ENCODE data around the gene ACTL8. TPM values are rescaled to one million over a fixed set of nuclear protein-coding genes. Genes with fewer than 3 reads are reported as not detected.

Gene ACTL8
- total RNA-seq, 1 donor from 2014 or later, result 0.26 TPM

DNA sequence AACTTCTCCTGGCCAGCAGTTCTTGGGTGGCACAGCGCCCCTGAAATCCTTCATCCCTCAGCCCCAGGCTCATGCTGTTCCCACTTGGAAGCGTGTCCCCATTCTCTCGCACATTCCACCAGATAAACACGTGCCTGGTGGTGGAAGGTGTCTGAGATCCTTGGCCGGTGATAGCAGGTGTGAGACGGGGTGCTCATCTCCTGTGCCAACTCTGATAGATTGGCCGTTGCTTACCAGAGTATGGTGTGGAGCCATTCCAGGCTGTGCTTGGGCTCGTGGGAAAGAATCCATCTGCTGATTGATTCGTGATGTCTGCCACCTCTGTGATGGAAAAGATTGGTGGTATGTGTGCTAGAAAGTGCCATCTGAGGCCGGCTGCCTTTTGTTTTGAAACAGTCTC lies 22.2 kb downstream of the ACTL8 start:
- H3K4me3 Mint-ChIP-seq (ENCODE audit: unreplicated experiment), result no peak overlapping the region
- H3K27ac Mint-ChIP-seq (ENCODE audit: unreplicated experiment), result no peak overlapping the region
- TF ChIP-seq, protein P1, sequence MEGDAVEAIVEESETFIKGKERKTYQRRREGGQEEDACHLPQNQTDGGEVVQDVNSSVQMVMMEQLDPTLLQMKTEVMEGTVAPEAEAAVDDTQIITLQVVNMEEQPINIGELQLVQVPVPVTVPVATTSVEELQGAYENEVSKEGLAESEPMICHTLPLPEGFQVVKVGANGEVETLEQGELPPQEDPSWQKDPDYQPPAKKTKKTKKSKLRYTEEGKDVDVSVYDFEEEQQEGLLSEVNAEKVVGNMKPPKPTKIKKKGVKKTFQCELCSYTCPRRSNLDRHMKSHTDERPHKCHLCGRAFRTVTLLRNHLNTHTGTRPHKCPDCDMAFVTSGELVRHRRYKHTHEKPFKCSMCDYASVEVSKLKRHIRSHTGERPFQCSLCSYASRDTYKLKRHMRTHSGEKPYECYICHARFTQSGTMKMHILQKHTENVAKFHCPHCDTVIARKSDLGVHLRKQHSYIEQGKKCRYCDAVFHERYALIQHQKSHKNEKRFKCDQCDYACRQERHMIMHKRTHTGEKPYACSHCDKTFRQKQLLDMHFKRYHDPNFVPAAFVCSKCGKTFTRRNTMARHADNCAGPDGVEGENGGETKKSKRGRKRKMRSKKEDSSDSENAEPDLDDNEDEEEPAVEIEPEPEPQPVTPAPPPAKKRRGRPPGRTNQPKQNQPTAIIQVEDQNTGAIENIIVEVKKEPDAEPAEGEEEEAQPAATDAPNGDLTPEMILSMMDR (IDR thresholded peaks at IDR 0.05; ENCODE audit: unreplicated experiment), result no peak
- peaks cover 6% of the 10 kb centered on the region for H3K27me3 Mint-ChIP-seq (ENCODE audit: unreplicated experiment)
- H3K4me1 Mint-ChIP-seq (ENCODE audit: unreplicated experiment), result peaks cover 5% of the 10 kb centered on the region
- no peak for DNase-seq (ENCODE audit: low spot score)
- H3K9me3 Mint-ChIP-seq (ENCODE audit: unreplicated experiment), result no peaks in the 10 kb centered on the region
- no peaks in the 10 kb centered on the region for H3K36me3 Mint-ChIP-seq (ENCODE audit: low read depth, unreplicated experiment)

DNA sequence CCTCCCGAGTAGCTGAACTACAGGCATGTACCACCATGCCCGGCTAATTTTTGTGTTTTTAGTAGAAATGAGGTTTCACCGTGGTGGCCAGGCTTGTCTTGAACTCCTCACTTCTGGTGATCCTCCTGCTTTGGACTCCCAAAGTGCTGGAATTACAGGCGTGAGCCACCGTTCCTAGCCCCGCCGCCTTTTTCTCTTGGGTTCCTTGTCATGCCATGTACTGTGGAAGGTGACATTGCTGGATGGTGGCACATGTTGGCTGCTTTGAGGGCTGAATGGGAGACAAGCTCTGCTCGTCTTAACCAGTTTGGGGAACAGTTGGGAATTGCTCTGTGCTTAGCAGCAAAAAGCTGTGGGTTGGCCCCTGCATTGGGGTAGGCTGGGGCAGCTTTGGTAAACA lies 22.7 kb downstream of the ACTL8 start:
- no peak for DNase-seq (ENCODE audit: low spot score)
- Mint-ChIP-seq H3K36me3 (ENCODE audit: low read depth, unreplicated experiment) (no peaks in the 10 kb centered on the region), H3K4me1 (ENCODE audit: unreplicated experiment) (peaks cover 5% of the 10 kb centered on the region), H3K27ac (ENCODE audit: unreplicated experiment) (no peak overlapping the region), H3K4me3 (ENCODE audit: unreplicated experiment) (no peak overlapping the region), H3K27me3 (ENCODE audit: unreplicated experiment) (peaks cover 6% of the 10 kb centered on the region), H3K9me3 (ENCODE audit: unreplicated experiment) (no peaks in the 10 kb centered on the region)
- TF ChIP-seq, protein P1 (IDR thresholded peaks at IDR 0.05; ENCODE audit: unreplicated experiment), result no peak

DNA sequence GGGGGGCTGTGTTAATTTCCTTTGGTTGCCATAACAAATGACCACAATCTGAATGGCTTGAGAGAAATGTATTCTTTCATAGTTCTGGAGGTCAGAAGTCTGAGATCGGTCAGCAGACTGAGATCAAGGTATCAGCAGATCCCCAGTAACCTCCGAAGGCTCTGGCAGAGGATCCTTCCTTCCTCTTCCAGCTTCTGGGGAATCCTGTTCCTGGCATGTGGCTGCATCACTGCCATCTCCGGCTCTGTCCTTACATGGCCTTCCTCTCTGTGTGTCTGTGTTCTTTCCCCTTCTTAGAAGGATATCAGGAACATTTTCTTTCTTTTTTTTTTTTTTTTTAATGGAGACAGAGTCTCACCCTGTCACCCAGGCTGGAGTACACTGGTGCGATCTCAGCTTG lies 25.8 kb downstream of the ACTL8 start:
- H3K4me3 Mint-ChIP-seq (ENCODE audit: unreplicated experiment), result no peak overlapping the region
- peaks cover 5% of the 10 kb centered on the region for H3K4me1 Mint-ChIP-seq (ENCODE audit: unreplicated experiment)
- H3K27me3 Mint-ChIP-seq (ENCODE audit: unreplicated experiment), result peaks cover 6% of the 10 kb centered on the region
- no peaks in the 10 kb centered on the region for H3K36me3 Mint-ChIP-seq (ENCODE audit: low read depth, unreplicated experiment)
- H3K27ac Mint-ChIP-seq (ENCODE audit: unreplicated experiment), result no peak overlapping the region
- no peak for DNase-seq (ENCODE audit: low spot score)
- no peaks in the 10 kb centered on the region for H3K9me3 Mint-ChIP-seq (ENCODE audit: unreplicated experiment)
- TF ChIP-seq, protein P1 (IDR thresholded peaks at IDR 0.05; ENCODE audit: unreplicated experiment), result no peak

DNA sequence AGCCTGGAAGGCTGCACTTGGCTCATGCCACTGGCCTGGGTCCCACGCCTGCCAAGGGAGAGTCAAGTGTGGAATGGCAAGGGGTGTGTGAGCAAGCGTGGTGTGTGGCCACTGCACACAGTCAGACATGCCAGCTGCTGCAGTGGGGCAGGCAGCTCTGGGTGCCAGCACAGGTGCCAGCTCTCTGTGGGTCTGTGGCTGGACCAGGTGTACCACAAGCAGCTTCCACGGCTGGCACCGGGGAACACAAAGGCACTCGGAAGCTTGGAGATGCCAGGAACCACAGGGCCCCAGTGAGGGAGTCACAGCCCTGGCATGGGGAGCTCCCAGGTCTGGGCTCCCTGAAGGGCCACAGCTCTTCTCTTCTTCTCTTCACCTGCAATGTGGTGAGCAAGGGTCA lies 34.8 kb downstream of the ACTL8 start:
- Mint-ChIP-seq H3K36me3 (ENCODE audit: low read depth, unreplicated experiment) (no peaks in the 10 kb centered on the region), H3K4me3 (ENCODE audit: unreplicated experiment) (no peak overlapping the region), H3K27ac (ENCODE audit: unreplicated experiment) (no peak overlapping the region), H3K9me3 (ENCODE audit: unreplicated experiment) (no peaks in the 10 kb centered on the region), H3K27me3 (ENCODE audit: unreplicated experiment) (no peaks in the 10 kb centered on the region), H3K4me1 (ENCODE audit: unreplicated experiment) (no peaks in the 10 kb centered on the region)
- no peak for DNase-seq (ENCODE audit: low spot score)
- TF ChIP-seq, protein P1 (IDR thresholded peaks at IDR 0.05; ENCODE audit: unreplicated experiment), result no peak

DNA sequence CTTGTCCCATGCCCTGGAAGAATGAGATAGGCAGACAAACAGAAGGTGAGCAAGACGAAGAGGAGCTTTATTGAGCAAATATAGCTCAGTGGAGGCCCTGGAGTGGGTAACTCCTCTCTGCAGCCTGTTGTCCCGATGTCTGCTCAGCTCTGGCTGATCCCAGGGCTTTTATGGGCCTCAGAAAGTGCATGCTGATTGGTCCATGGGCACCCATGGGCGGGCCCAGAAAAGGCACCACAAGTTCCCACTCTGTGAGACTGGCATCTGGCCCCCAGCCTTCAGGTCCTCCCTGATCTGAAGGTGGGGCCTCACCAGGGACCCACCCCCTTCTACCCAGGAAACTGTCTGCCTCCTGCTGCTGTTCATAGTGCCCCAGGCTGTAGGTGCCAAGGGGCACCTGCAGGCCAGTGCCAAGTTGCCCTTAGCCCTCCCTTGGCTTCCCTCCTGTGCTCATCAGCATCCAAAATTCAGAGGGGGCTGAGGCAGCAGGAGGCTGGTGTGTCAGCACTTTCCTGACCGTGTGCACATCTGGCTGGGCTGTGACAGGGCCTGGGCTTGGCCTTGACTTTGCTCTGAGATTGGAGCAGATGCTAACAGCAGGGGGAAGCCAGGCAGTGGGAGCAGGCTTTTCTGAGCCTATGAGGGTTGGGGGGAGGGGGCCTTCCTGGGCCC lies 35.4 kb downstream of the ACTL8 start:
- Mint-ChIP-seq H3K27me3 (ENCODE audit: unreplicated experiment) (no peaks in the 10 kb centered on the region), H3K27ac (ENCODE audit: unreplicated experiment) (no peak overlapping the region), H3K4me1 (ENCODE audit: unreplicated experiment) (no peaks in the 10 kb centered on the region), H3K9me3 (ENCODE audit: unreplicated experiment) (no peaks in the 10 kb centered on the region), H3K36me3 (ENCODE audit: low read depth, unreplicated experiment) (no peaks in the 10 kb centered on the region), H3K4me3 (ENCODE audit: unreplicated experiment) (no peak overlapping the region)
- TF ChIP-seq, protein P1 (IDR thresholded peaks at IDR 0.05; ENCODE audit: unreplicated experiment), result no peak
- DNase-seq (ENCODE audit: low spot score), result no peak
